Gastrocnemius medialis (tissue), 4 donors: Measurements from ENCODE around the gene ZMYM2.

ENCODE experiments used
- POLR2A ChIP-seq, 2 donors: fragments of 450-650 bp; IDR thresholded peaks; one replicate each; pipeline ENCODE4 v1.6.1; 2017; ENCODE audit warnings: antibody characterized with exemption in 2 of 2, mild to moderate bottlenecking in 2 of 2, moderate library complexity in 2 of 2
- TF ChIP-seq, protein P1 (sequence below), 5 experiments: fragments of 450-650 bp in 3 of 5; fragments of 200-600 bp in 2 of 5; sonication (generic) in 2 of 5; IDR thresholded peaks in 4 of 5; conservative IDR thresholded peaks in 1 of 5; 1 replicate in 4 of 5; 2 replicates in 1 of 5; pipeline ENCODE4 v1.5.1; 2016 to 2019; ENCODE audit warnings: antibody characterized with exemption in 5 of 5, mild to moderate bottlenecking in 3 of 5, moderate library complexity in 3 of 5

- TF ChIP-seq, protein P1, sequence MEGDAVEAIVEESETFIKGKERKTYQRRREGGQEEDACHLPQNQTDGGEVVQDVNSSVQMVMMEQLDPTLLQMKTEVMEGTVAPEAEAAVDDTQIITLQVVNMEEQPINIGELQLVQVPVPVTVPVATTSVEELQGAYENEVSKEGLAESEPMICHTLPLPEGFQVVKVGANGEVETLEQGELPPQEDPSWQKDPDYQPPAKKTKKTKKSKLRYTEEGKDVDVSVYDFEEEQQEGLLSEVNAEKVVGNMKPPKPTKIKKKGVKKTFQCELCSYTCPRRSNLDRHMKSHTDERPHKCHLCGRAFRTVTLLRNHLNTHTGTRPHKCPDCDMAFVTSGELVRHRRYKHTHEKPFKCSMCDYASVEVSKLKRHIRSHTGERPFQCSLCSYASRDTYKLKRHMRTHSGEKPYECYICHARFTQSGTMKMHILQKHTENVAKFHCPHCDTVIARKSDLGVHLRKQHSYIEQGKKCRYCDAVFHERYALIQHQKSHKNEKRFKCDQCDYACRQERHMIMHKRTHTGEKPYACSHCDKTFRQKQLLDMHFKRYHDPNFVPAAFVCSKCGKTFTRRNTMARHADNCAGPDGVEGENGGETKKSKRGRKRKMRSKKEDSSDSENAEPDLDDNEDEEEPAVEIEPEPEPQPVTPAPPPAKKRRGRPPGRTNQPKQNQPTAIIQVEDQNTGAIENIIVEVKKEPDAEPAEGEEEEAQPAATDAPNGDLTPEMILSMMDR (IDR thresholded peaks at IDR 0.05 in 4 of 5, conservative IDR thresholded peaks at IDR 0.05 in 1 of 5) = no peak
- TF ChIP-seq POLR2A (IDR thresholded peaks at IDR 0.05) = no peak
Measured at GRCh38 chr13:20045950-20046548, 87.5 kb downstream of the ZMYM2 start.
